WTC11 (cell line): ENCODE results near the gene ZNF43. TPM values are rescaled to one million over a fixed set of nuclear protein-coding genes. Genes with fewer than 3 reads are reported as not detected.
A peak's percentile ranks its signal among the peaks of the same experiment; 100 is the strongest.
"Not testable (repeated sequence)": the region's sequence is repeated elsewhere in the genome, so short reads cannot be mapped to it uniquely, and the experiment has no call there.

Source experiments
- ATAC-seq: fragments of 200-7000 bp; cut with Tn5 transposase; 2 replicates; pipeline ENCODE4 v1.10.0; 2021; ENCODE audit warnings: mild to moderate bottlenecking, moderate library complexity
- CTCF ChIA-PET: fragments of 300-600 bp; sonication (Branson Sonifier 250); formaldehyde crosslinking; loops from one replicate; lab custom pipeline; 2021; ENCODE audit warnings: antibody characterized with exemption; lab: Charles Lee
- POLR2A ChIA-PET: fragments of 350-600 bp; sonication (Branson Sonifier 250); formaldehyde crosslinking; loops from one replicate; lab custom pipeline; 2021; ENCODE audit warnings: antibody characterized with exemption; lab: Charles Lee
- DNase-seq: peaks from one replicate; pipeline ENCODE4 v3.0.0; 2021; ENCODE audit warnings: low spot score
- H3K27ac Mint-ChIP-seq: 2 replicates; pipeline ENCODE4 v1.8.0; 2021; ENCODE audit warnings: mixed read lengths
- H3K27me3 Mint-ChIP-seq: 2 replicates; pipeline ENCODE4 v1.8.0; 2021; ENCODE audit warnings: low read depth, mild to moderate bottlenecking, moderate library complexity, mixed read lengths
- H3K36me3 Mint-ChIP-seq: 2 replicates; pipeline ENCODE4 v1.8.0; 2021; ENCODE audit warnings: mixed read lengths
- H3K4me1 Mint-ChIP-seq: 2 replicates; pipeline ENCODE4 v1.8.0; 2022; ENCODE audit warnings: mixed read lengths
- H3K4me3 Mint-ChIP-seq: 2 replicates; pipeline ENCODE4 v1.8.0; 2021; ENCODE audit warnings: mild to moderate bottlenecking, moderate library complexity, mixed read lengths
- H3K9me3 Mint-ChIP-seq: 2 replicates; pipeline ENCODE4 v1.8.0; 2021; ENCODE audit warnings: mixed read lengths
- ARID4B ChIP-seq: sonication (generic); formaldehyde crosslinking; IDR thresholded peaks from 2 replicates; pipeline ENCODE4 v1.8.0; 2023; ENCODE audit warnings: missing genetic modification reagents, mild to moderate bottlenecking, borderline replicate concordance
- E2F5 ChIP-seq: sonication (generic); formaldehyde crosslinking; IDR thresholded peaks from 2 replicates; pipeline ENCODE4 v1.8.1; 2022; ENCODE audit warnings: mild to moderate bottlenecking, moderate library complexity, missing genetic modification reagents
- FOXP1 ChIP-seq: sonication (generic); formaldehyde crosslinking; IDR thresholded peaks from 2 replicates; pipeline ENCODE4 v1.8.0; 2022; ENCODE audit warnings: missing genetic modification reagents, mild to moderate bottlenecking, moderate library complexity, borderline replicate concordance
- GABPB1 ChIP-seq: sonication (generic); formaldehyde crosslinking; IDR thresholded peaks from 2 replicates; pipeline ENCODE4 v1.8.1; 2023; ENCODE audit warnings: mild to moderate bottlenecking, missing genetic modification reagents
- HMGXB4 ChIP-seq: sonication (generic); formaldehyde crosslinking; IDR thresholded peaks from 2 replicates; pipeline ENCODE4 v1.8.1; 2023; ENCODE audit warnings: mild to moderate bottlenecking, moderate library complexity, missing genetic modification reagents
- IRF2 ChIP-seq: sonication (generic); formaldehyde crosslinking; IDR thresholded peaks from 2 replicates; pipeline ENCODE4 v1.8.0; 2022; ENCODE audit warnings: low read depth, missing genetic modification reagents, borderline replicate concordance
- MAX ChIP-seq: sonication (generic); formaldehyde crosslinking; IDR thresholded peaks from 2 replicates; pipeline ENCODE4 v1.8.0; 2022; ENCODE audit warnings: mild to moderate bottlenecking, missing genetic modification reagents
- MXD4 ChIP-seq: fragments of 250-450 bp; sonication (Bioruptor Pico); IDR thresholded peaks from 2 replicates; pipeline ENCODE4 v1.8.0; 2021; ENCODE audit warnings: mild to moderate bottlenecking, moderate library complexity, borderline replicate concordance
- NFYB ChIP-seq: sonication (generic); formaldehyde crosslinking; conservative IDR thresholded peaks from 2 replicates; pipeline ENCODE4 v1.8.0; 2022; ENCODE audit warnings: low read depth, missing genetic modification reagents
- SP1 ChIP-seq: sonication (generic); formaldehyde crosslinking; conservative IDR thresholded peaks from 2 replicates; pipeline ENCODE4 v1.8.1; 2022; ENCODE audit warnings: missing genetic modification reagents
- USF1 ChIP-seq: sonication (generic); formaldehyde crosslinking; IDR thresholded peaks from 2 replicates; pipeline ENCODE4 v1.8.0; 2022; ENCODE audit warnings: mild to moderate bottlenecking, missing genetic modification reagents
- ZBTB43 ChIP-seq: sonication (generic); formaldehyde crosslinking; IDR thresholded peaks from 2 replicates; pipeline ENCODE4 v1.8.1; 2023; ENCODE audit warnings: mild to moderate bottlenecking, missing genetic modification reagents
- ZNF219 ChIP-seq: sonication (generic); formaldehyde crosslinking; IDR thresholded peaks from 2 replicates; pipeline ENCODE4 v1.8.0; 2023; ENCODE audit warnings: missing genetic modification reagents, mild to moderate bottlenecking, borderline replicate concordance
- ZNF532 ChIP-seq: fragments of 250-450 bp; sonication (Bioruptor Pico); IDR thresholded peaks from 2 replicates; pipeline ENCODE4 v1.9.0; 2021; ENCODE audit warnings: mild to moderate bottlenecking, borderline replicate concordance
- ZNF671 ChIP-seq: fragments of 250-450 bp; sonication (Bioruptor Pico); IDR thresholded peaks from 2 replicates; pipeline ENCODE4 v1.8.0; 2021; ENCODE audit warnings: mild to moderate bottlenecking
- total RNA-seq: library from RNA; stranded (reverse); gene quantifications from 3 replicates; pipeline ENCODE4 v1.2.3, GENCODE V29; 2021

The ZNF43 gene
- total RNA-seq, 1 experiment from 2014 or later = 55.2 TPM

- DNase-seq = peak; percentile 89
- ChIA-PET POLR2A (interaction anchor here (0.5 to 1.6 kb wide), 10 partner anchors 12 to 1986 kb away, joined by 3 to 29 read pairs (median 4); partner anchors contain the start of genes ZNF429 and ZNF43), CTCF (interaction anchor here (0.7 to 1.4 kb wide), 6 partner anchors 12 to 299 kb away, joined by 3 to 4 read pairs (median 3); partner anchors contain the start of gene ZNF43)
- ATAC-seq = peak; percentile 99
- H3K27ac Mint-ChIP-seq = peak within 1 kb of the TSS; percentile 97
- H3K27me3 Mint-ChIP-seq = no peaks in the 10 kb centered on the region
- peaks cover 10% of the 10 kb centered on the region for H3K4me1 Mint-ChIP-seq
- H3K4me3 Mint-ChIP-seq = peak within 1 kb of the TSS; percentile 98
- H3K9me3 Mint-ChIP-seq = peaks cover 33% of the 10 kb centered on the region
- peaks cover 39% of the 10 kb centered on the region for H3K36me3 Mint-ChIP-seq
- TF ChIP-seq ZNF219 (CRISPR knock-in tag) = no peak
- peak; percentile 79 for TF ChIP-seq NFYB (CRISPR knock-in tag)
- no peak for TF ChIP-seq ZNF532 (CRISPR knock-in tag)
- TF ChIP-seq FOXP1 = 0 out of 2 replicates have a peak, but pooled peaks have one; percentile 27
- TF ChIP-seq GABPB1 (CRISPR knock-in tag) = 0 out of 2 replicates have a peak, but pooled peaks have one; percentile 24
- TF ChIP-seq ARID4B (CRISPR knock-in tag) = 0 out of 2 replicates have a peak, but pooled peaks have one; percentile 27
- 0 out of 2 replicates have a peak, but pooled peaks have one; percentile 27 for TF ChIP-seq USF1 (CRISPR knock-in tag)
- TF ChIP-seq MAX (CRISPR knock-in tag) = peak; percentile 47; the same call in 1 of the 2 replicates
- no peak for TF ChIP-seq IRF2 (CRISPR knock-in tag)
- no peak for TF ChIP-seq MXD4 (CRISPR knock-in tag)
- TF ChIP-seq E2F5 (CRISPR knock-in tag) = no peak
- TF ChIP-seq ZNF671 (CRISPR knock-in tag) = no peak
- 0 out of 2 replicates have a peak, but pooled peaks have one; percentile 30 for TF ChIP-seq SP1 (CRISPR knock-in tag)
- TF ChIP-seq HMGXB4 = peak; percentile 36; the same call in 1 of the 2 replicates
- no peak for TF ChIP-seq ZBTB43 (CRISPR knock-in tag)
Observed at GRCh38 chr19:21767065-21767800, 68.7 kb downstream of the ZNF43 start, which contains the start of gene ZNF100. TSS of gene ZNF100 (minus strand) at chr19:21767579. CDS start at chr19:21767429, 150 bp downstream.

GRCh38 chr19:21766705-21767064 lies 69.3 kb downstream of the ZNF43 start:
- peaks cover 38% of the 10 kb centered on the region for H3K9me3 Mint-ChIP-seq
- DNase-seq = peak; percentile 11
- H3K4me1 Mint-ChIP-seq, ATAC-seq, H3K27me3 Mint-ChIP-seq: not testable (repeated sequence)
- ChIA-PET CTCF (interaction anchor here (1.0 to 1.4 kb wide), 3 partner anchors 85 to 298 kb away, joined by 3 to 4 read pairs (median 4); no protein-coding TSS in a partner anchor), POLR2A (interaction anchor here (0.9 to 1.6 kb wide), 5 partner anchors 12 to 261 kb away, joined by 3 to 29 read pairs (median 5); partner anchors contain the start of genes ZNF429 and ZNF43)
- peak overlapping the region; percentile 97 for H3K27ac Mint-ChIP-seq
- peaks cover 45% of the 10 kb centered on the region for H3K36me3 Mint-ChIP-seq
- peak overlapping the region; percentile 98 for H3K4me3 Mint-ChIP-seq
